ENCODE measurements around the gene DLL1. TPM values are rescaled to one million over a fixed set of nuclear protein-coding genes. Genes with fewer than 3 reads are reported as not detected.

Gene DLL1
- total and polyA plus RNA-seq, 9 of the 15 experiments (the other 6 are each of a cell fraction or from before 2014, with no cell fraction given): not detected

DNA sequence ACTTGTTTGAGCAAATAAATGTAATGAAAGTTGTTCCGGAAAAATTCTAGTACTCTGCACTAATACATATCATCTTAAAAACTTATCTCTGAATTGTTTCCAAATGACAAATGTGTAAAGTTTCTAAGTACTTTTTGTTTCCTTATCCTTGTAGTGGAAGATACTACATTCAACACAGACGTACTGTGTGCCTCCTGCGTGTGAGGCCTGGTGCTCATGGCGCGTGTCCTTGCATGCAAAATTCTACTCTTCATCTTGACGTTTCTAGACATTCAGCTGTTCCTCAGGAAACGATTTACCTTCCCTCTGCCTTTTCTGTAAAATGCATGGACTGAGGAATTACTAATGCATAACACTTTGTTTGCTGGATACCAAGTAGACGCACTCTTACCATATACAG, 11.5 kb downstream of the DLL1 start:
- WGBS (ENCODE audit: insufficient coverage, low coverage, missing lambda C conversion rate): 26% methylated on average over 8 of the region's 8 CpGs
- FAIRE-seq (no peak), DNase-seq (ENCODE audit: extremely low read depth in 1 of 4, low spot score in 3 of 4) (no peak), ATAC-seq (no peak)
- intact Hi-C loops (cut with micrococcal nuclease): no loop called here
- BruUV-seq (replicated peaks): no TSS peak
- no peaks in the 10 kb centered on the region for H3K79me2 ChIP-seq (ENCODE audit: control insufficient read depth, insufficient read depth, low read length)
- peaks cover 10% of the 10 kb centered on the region; the same call in 1 of the 2 replicates for H4K20me1 ChIP-seq (replicated peaks; ENCODE audit: control insufficient read depth, insufficient read depth, low read length)
- H3K9ac ChIP-seq (ENCODE audit: insufficient read depth in 1 of 2, low read depth in 2 of 2, low read length in 2 of 2): no peak overlapping the region
- peaks cover 79 to 80% of the 10 kb centered on the region in 2 experiments for H3K27me3 ChIP-seq (ENCODE audit: control insufficient read depth in 2 of 2, insufficient read depth in 2 of 2, low read length in 2 of 2)
- no peak overlapping the region for H3K27ac ChIP-seq (ENCODE audit: extremely low read depth, low read depth, low read length)
- ChIA-PET POLR2A (interaction anchor here (0.9 kb wide), 1 partner anchor 9 kb away, joined by 3 read pairs; no protein-coding TSS in a partner anchor), CTCF (ENCODE audit: low intra/inter-chr PET ratio) (no interaction called here)
- H2AFZ ChIP-seq (ENCODE audit: low read depth, low read length): no peak overlapping the region
- H3K36me3 ChIP-seq (ENCODE audit: control insufficient read depth, insufficient read depth, low read length): no peaks in the 10 kb centered on the region
- H3K4me2 ChIP-seq (ENCODE audit: insufficient read depth, low read length): no peak overlapping the region
- no peaks in the 10 kb centered on the region for H3K9me1 ChIP-seq (ENCODE audit: control insufficient read depth, insufficient read depth, low read length)
- H3K4me1 ChIP-seq (replicated peaks in 1 of 2; ENCODE audit: control insufficient read depth in 2 of 2, insufficient read depth in 2 of 2, low read length in 2 of 2): peaks cover 0 to 26% of the 10 kb centered on the region in 2 experiments; a peak in 2 of 5 replicates
- TF ChIP-seq CBX2 (IDR thresholded peaks at IDR 0.05; ENCODE audit: insufficient read depth, low read length, poor library complexity, severe bottlenecking) (peak; percentile 2), ZNF780A (CRISPR knock-in tag; IDR thresholded peaks at IDR 0.05) (no peak)
- no peak overlapping the region for H3K4me3 ChIP-seq
- in situ Hi-C loops (cut with MboI): no loop called here
- no peaks in the 10 kb centered on the region for H3K9me3 ChIP-seq (replicated peaks; ENCODE audit: control insufficient read depth, insufficient read depth, low read depth, low read length)

DNA sequence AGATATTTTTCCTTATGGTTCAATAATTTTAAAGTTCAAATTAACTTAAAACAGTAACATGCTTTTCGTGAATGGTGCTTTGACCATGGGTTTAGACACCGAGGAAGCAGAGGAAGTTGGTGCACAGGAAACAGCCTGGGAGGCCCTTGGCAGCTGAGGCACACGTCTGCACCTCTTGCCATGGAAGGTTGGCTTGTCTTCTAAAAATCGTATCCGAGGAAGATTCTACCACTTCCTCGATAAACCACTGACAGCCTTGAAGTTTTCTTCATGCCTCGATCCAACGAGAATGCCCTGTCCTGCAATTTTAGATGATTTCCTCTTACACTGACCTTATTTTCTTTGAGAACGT, 12.2 kb downstream of the DLL1 start:
- peaks cover 79 to 81% of the 10 kb centered on the region in 2 experiments for H3K27me3 ChIP-seq (ENCODE audit: control insufficient read depth in 2 of 2, insufficient read depth in 2 of 2, low read length in 2 of 2)
- H3K9me1 ChIP-seq (ENCODE audit: control insufficient read depth, insufficient read depth, low read length): no peaks in the 10 kb centered on the region
- ChIA-PET POLR2A (no interaction called here), CTCF (ENCODE audit: low intra/inter-chr PET ratio) (no interaction called here)
- H2AFZ ChIP-seq (ENCODE audit: low read depth, low read length): no peak overlapping the region
- H3K4me3 ChIP-seq: no peak overlapping the region
- no peak overlapping the region for H3K4me2 ChIP-seq (ENCODE audit: insufficient read depth, low read length)
- H3K9me3 ChIP-seq (replicated peaks; ENCODE audit: control insufficient read depth, insufficient read depth, low read depth, low read length): no peaks in the 10 kb centered on the region
- FAIRE-seq (no peak), DNase-seq (ENCODE audit: extremely low read depth in 1 of 4, low spot score in 3 of 4) (no peak), ATAC-seq (no peak)
- no peak overlapping the region for H3K9ac ChIP-seq (ENCODE audit: insufficient read depth in 1 of 2, low read depth in 2 of 2, low read length in 2 of 2)
- no peaks in the 10 kb centered on the region for H3K36me3 ChIP-seq (ENCODE audit: control insufficient read depth, insufficient read depth, low read length)
- WGBS (ENCODE audit: insufficient coverage, low coverage, missing lambda C conversion rate): under 1% methylated on average over 9 of the region's 9 CpGs
- no peak overlapping the region for H3K27ac ChIP-seq (ENCODE audit: extremely low read depth, low read depth, low read length)
- peak; percentile 64 for TF ChIP-seq CBX2 (IDR thresholded peaks at IDR 0.05; ENCODE audit: insufficient read depth, low read length, poor library complexity, severe bottlenecking)
- TF ChIP-seq, protein P1, sequence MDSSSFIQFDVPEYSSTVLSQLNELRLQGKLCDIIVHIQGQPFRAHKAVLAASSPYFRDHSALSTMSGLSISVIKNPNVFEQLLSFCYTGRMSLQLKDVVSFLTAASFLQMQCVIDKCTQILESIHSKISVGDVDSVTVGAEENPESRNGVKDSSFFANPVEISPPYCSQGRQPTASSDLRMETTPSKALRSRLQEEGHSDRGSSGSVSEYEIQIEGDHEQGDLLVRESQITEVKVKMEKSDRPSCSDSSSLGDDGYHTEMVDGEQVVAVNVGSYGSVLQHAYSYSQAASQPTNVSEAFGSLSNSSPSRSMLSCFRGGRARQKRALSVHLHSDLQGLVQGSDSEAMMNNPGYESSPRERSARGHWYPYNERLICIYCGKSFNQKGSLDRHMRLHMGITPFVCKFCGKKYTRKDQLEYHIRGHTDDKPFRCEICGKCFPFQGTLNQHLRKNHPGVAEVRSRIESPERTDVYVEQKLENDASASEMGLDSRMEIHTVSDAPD (CRISPR knock-in tag; IDR thresholded peaks at IDR 0.05): no peak
- H3K79me2 ChIP-seq (ENCODE audit: control insufficient read depth, insufficient read depth, low read length): no peaks in the 10 kb centered on the region
- no TSS peak for BruUV-seq (replicated peaks)
- H4K20me1 ChIP-seq (replicated peaks; ENCODE audit: control insufficient read depth, insufficient read depth, low read length): peaks cover 6% of the 10 kb centered on the region; the same call in 1 of the 2 replicates
- H3K4me1 ChIP-seq (replicated peaks in 1 of 2; ENCODE audit: control insufficient read depth in 2 of 2, insufficient read depth in 2 of 2, low read length in 2 of 2): peaks cover 0 to 24% of the 10 kb centered on the region in 2 experiments; a peak in 2 of 5 replicates
- intact Hi-C loops (cut with micrococcal nuclease): no loop called here
- in situ Hi-C loops (cut with MboI): no loop called here
